Measurements from ENCODE around the gene DTNBP1.
"Not testable (repeated sequence)": the region's sequence is repeated elsewhere in the genome, so short reads cannot be mapped to it uniquely, and the experiment has no call there.

The DTNBP1 gene

DNA sequence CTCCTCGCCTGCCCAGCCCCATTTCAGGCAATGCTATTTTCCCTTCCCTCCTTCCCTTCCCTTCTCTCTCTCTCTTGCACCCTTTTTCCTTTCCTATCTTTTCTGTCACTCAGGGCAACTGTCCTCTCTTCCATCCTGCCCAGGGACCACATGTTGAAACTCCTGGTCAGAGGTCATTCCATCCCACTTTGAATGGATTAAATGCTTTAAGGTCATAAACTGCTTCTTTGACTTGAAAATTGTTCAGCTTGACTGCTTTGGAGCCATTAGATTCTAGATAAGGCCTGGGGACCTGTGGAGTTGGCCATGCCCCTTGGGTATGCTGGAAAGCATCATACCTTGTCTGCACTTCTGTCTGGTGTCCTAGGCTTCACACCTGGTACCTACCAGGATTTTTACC lies 106.1 kb downstream of the DTNBP1 start:
- no peak for DNase-seq (ENCODE audit: low spot score)

DNA sequence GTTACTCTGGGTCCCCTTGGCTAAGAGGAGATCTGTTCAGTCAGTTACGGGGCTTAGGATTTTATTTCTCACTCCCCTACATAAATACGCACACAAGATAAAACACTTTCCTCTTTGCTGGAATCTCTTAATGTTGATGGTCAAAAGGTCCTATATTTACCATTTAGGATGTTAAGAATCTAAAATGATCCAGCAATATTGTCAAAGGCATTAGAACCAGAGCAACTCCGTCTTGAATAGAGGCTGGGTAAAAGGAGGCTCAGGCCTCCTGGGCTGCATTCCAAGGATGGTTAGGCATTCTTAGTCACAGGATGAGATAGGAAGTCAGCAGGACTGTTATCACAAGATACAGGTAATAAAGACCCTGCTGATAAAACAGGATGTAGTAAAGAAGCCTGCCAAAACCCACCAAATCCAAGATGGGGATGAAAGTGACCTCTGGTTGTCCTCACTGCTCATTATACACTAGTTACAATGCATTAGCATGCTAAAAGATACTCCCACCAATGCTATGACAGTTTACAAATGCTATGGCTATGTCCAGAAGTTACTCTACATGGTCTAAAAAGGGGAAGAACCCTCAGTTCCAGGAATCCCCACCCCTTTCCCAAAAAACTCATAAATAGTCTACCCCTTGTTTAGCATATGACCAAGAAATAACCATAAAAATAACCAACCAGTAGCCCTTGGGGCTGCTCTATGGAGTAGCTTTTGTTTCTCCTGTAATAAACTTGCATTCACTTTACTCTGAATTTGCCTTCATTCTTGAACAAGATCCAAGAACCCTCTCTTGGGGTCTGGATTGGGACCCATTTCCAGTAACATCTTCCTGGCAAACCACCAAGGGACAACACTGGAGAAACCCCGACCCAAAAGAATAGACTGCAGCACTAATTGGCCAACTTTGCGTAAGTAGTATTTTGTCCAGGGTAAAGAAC lies 107.5 kb downstream of the DTNBP1 start:
- no peak for DNase-seq (ENCODE audit: low spot score)

DNA sequence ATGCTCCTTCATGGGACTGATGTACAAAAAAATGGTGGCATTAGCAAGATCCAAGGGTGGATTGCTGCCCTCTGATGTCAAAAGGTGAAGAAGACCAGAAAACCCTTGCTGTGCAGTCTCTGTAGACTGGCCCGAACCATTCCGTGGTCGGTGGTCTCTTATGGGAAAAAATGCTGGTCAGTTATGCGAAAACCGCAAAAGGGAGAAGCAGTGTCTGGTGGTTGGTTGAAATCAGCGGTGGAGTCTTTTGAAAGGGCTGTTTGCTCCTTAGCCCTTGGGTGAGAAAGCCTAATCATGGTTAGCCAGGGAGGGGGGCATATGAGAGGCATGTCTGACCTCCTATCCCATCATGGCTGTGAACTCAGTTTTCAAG lies 108.1 kb downstream of the DTNBP1 start:
- no peak for DNase-seq (ENCODE audit: low spot score)

DNA sequence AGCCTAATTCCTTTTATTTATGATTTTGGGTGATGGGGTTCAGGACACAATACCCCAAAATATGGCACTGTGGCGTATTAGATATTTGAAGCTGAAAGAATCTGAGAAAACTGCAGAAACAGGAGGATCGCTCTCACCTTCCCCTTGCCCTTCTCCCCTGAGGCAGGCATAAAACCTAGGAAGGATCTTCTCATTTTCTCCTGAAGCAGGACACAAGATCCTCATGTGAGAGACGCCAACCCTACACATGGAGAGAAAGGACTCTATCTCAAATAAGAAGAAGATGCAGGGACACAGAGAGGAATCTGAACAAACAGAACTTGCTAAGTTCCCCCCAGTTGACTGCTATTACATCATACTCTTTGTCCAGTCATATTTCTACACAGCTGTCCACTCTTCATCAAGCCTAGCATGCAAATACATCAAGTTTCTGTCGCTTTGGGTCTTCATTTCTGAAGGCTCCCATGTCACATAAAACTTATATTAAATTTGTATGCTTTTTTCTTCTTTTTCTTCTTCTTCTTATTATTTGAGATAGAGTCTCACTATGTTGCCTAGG lies 109.0 kb downstream of the DTNBP1 start:
- DNase-seq (ENCODE audit: low spot score) = no peak

DNA sequence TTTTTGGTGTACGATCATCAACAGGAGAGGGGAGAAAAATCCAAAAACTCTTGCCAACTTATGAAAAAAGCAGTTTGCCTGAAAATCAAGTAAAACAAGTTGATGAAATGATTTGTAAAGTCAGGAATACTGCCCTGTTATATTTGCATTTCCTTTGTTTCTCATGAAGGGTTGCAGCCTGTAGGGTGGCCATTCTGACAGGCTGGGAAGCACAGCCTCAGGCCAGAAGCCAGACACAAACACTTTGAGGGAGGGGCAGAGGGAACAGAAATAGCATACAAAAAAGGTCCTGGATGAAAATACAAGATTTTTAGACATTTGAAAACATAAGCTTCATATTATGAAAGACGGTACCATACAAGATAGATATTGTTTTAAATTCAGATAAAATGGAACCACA lies 109.8 kb downstream of the DTNBP1 start:
- DNase-seq (ENCODE audit: low spot score) = no peak

DNA sequence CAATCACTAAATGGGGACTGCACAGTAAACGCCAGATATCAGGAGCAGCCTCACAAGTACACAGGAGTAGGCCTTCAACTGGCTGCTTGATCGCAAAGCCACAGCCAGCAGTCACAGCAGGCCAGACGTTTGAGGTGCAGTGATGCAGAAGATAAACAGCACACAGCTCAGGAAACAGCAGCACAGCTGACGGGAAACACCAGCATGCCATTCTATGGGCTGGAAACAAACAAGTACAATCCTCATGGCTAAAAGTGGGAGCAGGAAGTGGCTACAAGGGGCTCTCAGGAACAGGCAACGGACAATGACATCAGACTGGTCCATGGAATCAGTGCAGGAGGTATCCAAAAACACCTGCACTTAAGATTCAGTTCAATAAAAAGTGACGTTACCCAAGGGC lies 111.0 kb downstream of the DTNBP1 start:
- DNase-seq (ENCODE audit: low spot score) = no peak

DNA sequence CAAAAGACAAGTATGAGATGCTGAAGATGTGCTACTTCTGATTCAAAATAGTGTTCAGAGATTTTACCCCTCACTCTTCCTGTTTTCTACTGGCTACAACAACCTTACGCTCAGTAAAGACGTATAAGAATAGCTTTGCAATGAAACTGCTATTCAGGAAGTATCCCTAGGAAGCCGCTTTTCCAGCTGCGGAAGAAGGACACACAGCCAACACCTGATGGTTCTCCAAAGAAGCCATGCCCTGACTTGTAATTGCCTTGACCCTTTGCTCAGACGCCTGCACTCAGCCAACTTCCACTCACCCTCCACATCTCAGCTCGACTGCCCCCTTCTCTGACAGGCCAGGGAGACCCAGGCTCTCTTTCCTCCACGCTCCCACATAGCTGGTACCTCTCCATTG lies 111.6 kb downstream of the DTNBP1 start:
- no peak for DNase-seq (ENCODE audit: low spot score)

DNA sequence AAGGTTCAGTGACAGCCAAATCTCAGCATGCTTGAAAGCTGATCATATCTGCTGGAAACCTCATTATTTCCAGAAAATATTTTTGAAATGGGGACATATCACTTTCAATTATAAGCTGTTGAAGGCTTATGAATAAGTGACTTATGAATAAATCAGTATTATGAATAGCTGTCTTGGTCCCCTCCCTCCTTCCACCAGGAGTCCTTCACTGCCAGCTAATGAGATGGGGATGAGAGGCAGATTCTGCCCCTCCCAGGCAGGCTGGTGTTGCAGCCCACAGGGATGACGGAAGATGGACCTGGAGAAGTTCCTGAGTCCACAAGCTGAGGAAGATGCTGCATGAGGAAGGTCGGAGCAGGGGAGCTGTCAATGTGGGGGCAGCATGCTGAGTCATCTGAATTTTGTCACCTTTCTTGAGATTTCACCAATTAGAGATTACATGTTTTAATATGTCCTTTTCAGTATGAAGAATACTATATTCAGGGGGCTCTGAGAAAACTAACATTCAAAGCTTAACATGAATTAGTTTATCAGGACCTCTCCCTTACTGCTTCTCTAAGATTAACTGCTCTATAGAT lies 112.2 kb downstream of the DTNBP1 start:
- DNase-seq (ENCODE audit: low spot score) = no peak

DNA sequence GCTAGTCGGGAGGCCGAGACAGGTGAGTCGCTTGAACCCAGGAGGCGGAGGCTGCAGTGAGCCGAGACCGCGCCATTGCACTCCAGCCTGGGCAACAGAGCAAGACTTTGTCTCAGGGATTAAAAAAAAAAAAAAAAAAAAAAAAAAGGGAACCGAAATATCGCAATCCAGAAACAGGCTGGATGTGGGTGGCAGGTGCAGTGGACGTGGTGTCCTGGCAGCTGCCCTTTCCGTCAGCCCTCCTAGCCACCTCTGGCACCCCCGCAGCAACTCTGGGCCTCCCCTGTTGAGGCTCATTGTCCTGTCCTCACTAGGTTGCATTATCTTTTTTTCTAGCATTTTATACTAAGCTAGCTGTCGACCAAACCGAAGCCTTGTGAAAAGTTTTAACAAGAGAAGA lies 113.5 kb downstream of the DTNBP1 start:
- no peak for DNase-seq (ENCODE audit: low spot score)

DNA sequence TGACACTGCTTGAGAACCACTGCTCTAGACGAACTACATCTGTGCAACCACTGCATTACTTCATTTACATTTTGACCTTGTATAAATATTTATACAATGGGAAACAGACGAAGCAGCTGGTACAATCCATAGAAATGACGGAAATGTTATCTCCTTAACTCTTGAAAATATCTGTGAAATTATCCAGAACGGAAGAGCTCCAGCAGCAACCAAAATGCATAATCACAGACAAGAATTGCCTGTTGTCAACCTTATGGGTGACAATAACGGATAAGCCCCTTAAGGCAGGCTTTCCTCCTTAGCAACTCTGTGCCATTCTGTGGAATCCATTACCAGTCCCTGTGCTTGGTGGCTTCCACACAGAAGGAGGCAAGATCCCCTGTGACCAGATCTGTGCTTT lies 115.4 kb downstream of the DTNBP1 start:
- no peak for DNase-seq (ENCODE audit: low spot score)

DNA sequence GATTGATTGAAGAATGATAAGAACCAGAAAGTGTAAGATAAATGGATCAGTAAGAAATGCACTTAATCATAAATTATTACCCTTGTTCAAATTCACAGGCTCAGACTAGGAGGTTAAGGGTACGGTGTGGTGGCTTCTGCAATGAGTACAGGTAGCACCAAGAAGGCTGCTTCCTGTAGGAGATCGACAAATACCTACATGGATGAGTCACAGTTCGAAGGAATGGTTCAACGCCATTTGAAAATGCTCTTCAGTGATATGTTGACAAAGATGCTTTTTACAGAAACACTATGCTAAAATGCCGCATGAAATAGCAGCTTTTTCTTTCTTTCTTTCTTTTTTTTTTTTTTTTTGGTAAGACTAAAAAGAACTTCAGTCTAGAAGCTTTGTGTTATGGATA lies 116.2 kb downstream of the DTNBP1 start:
- no peak for DNase-seq (ENCODE audit: low spot score)

DNA sequence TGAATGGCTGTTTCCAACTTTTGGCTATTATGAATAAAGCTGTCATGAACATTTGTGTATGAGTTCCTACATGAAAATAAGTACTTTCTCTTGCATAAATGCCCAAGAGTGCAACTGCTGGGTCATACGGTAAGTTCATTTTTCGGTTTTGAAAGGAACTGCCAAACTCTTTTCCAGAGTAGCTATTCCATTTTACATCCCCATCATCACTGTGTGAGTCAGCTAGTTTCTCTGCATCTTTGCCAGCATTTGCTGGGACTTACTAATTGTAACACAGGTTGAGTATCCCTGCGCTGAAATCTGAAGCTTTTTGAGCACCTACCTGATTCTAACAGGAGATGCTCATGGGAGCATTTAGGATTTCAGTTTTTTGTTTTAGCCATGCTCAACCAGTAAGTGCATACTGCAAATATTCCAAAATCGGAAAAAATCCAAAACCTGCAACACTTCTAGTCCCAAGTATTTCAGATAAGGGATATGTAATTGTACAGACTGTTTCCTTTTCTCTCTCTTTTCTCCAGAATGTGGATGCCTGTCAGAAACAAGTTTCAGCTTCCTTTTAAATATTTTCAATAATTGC lies 118.4 kb downstream of the DTNBP1 start:
- no peak for DNase-seq (ENCODE audit: low spot score)

DNA sequence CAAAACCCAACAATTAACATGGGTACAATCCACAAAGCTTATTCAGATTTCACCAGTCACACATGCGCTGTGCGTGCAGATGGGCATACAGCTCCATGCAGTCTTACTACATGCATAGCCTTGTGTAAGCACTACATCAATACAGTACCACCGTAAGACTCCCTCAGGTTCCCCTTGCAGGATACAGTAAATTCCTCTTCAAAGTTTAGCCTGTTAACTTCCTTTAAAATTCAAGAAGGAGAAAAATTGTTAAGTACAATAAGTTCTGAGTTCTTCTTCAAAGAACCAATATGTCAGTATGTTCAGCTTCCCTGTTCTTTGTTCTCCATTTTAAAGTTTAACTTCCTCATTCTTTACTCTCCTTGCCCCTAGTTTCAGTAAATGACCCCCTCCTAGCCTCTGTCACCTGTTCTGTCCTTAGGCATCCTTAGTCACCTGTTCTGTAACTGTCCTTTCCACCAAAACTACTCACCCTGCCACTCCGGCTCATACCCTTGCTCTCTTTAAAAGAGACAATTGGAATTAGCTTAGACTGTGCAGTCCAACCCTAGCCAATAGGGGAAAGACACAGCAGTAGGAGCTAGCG lies 119.4 kb downstream of the DTNBP1 start:
- DNase-seq (ENCODE audit: low spot score) = not testable (repeated sequence)

DNA sequence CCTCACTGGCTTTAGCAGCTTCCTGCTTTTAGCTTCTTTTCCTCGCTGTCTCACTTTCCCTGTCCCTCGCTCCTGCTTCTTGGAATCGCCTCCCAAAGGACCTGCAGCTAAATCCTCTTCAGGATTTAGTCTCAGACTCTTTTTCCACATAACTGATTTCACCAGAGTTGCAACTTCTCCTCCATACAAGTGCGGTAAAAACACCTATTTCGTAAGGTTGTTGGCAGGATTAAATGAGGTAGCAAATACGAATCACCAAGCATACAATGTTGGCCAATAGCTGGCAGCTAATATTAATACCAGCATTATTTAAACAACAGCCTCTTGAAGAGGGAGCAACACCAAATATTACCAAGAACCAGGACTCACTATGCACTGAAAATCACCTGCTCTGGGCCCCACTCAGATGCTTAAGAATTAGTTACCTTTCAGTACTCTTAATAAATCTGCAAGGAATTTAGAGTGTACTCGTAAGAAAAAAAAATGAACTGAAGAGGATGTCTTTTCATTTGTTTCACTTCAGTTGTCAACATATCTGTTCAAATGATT lies 123.0 kb downstream of the DTNBP1 start:
- DNase-seq (ENCODE audit: low spot score) = no peak

DNA sequence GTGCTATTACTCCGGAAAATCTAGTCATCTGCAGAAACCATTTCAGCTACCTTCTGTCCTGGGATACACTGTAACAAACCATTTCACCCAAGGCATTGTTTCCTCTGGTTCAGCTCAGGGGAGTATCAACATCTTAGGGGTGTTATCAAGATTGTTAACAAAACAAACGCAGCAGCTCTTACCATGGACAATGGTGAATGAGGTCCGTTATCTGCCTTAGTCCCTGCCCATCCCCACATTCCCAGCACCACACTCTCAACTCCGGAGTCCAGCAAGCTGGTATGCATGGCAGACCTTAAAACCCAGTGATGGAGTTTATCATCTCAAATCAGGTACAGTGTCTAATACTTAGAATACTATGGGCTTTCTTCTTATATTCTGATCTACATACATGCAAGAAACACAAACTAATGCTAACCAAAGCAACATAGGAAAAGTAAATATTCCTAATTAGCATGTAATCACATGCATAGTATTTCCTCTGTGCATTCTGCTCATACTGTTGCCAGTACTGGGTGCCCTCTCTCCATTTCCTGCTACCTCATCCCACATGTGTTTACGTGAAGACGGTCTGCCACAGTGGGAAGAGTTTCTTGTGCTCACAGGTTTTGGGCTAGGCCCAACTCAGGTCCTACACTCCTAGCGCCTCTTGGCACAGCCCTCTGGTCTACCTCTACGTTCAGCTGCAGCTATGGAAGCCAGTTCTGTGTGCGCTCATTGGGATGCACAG lies 123.9 kb downstream of the DTNBP1 start:
- no peak for DNase-seq (ENCODE audit: low spot score)

DNA sequence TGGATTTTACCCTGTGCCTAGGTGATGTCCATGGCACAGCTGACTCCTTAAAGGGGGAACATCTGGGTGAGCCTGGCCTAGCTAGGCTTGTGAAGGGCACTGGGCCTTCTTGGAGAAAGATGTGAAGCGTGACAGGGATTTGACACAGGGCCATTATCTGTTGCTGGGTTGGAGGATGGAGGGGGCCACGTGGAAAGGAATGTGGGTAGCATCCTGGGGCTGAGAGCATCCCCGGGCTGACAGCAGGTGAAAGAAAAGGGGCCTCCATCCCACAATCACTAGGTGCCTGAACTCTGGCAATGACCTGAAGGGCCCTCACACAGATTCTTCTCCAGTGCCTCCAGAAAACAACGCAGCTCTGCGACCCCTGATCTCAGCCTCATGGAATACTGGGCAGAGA lies 124.7 kb downstream of the DTNBP1 start:
- no peak for DNase-seq (ENCODE audit: low spot score)

DNA sequence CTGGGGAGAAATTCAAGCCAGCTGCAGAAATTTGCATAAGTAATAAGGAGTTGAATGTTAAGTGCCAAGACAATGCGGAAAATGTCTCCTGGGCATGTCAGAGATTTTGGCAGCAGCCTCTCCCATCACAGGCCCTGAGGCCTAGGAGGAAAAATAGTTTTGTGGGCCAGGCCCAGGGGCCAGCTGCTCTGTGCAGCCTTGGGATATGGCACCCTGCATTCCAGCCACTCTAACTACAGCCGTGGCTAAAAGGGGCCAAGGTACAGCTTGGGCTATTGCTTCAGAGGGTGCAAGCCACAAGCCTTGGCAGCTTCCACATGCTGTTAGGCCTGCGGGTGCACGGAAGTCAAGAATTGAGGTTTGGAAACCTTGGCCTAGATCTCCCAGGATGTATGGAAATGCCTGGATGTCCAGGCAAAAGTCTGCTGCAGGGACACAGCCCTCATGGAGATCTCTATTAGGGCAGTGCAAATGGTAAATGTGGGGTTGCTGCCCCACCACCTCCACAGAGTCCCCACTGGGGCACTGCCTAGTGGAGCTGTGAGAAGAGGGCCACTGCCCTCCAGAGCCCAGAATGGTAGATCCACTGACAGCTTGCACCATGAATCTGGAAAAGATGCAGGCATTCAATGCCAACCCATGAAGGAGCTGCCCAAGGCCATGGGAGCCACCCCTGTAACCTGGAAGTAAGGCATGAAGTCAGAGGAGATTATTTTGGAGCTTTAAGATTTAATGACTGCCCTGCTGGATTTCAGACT lies 126.5 kb downstream of the DTNBP1 start:
- no peak for DNase-seq (ENCODE audit: low spot score)

DNA sequence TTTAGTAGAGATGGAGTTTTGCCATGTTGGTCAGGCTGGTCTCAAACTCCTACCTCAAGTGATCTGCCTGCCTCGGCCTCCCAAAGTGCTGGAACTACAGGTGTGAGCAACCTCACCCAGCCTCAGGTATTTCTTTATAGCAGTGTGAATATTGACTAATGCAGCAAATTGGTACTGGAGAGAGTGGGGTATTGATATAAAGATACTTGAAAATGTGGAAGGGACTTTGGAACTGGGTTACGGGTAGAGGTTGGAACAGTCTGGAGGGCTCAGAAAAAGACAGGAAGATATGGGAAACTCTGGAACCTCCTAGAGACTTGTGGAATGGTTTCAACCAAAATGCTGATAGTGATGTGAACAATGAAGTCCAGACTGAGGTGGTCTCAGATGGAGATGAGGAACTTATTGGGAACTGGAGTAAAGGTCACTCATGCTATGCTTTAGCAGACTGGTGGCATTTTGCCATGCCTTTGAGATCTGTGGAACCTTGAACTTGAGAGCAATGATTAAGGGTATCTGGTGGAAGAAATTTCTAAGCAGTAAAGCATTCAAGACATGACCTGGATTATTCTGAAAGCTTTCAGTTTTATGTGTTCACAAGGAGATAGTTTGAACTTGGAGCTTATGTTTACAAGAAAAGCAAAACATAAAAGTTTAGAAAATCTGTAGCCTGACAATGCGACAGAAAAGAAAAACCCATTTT lies 127.2 kb downstream of the DTNBP1 start:
- no peak for DNase-seq (ENCODE audit: low spot score)

DNA sequence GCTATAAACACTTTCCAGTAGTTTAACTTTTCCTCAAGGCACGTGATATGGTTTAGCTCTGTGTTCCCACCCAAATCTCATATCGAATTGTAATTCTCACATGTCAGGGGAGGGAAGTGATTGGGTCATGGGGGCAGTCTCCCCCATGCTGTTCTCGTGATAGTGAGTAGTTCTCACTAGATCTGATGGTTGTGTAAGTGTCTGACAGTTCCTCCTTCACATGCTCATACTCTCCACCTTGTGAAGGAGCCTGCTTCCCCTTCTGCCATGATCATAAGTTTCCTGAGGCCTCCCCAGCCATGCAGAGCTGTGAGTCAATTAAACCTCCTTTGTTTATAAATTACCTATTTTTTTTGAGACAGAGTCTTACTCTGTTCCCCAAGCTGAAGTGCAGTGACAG lies 127.9 kb downstream of the DTNBP1 start:
- no peak for DNase-seq (ENCODE audit: low spot score)

DNA sequence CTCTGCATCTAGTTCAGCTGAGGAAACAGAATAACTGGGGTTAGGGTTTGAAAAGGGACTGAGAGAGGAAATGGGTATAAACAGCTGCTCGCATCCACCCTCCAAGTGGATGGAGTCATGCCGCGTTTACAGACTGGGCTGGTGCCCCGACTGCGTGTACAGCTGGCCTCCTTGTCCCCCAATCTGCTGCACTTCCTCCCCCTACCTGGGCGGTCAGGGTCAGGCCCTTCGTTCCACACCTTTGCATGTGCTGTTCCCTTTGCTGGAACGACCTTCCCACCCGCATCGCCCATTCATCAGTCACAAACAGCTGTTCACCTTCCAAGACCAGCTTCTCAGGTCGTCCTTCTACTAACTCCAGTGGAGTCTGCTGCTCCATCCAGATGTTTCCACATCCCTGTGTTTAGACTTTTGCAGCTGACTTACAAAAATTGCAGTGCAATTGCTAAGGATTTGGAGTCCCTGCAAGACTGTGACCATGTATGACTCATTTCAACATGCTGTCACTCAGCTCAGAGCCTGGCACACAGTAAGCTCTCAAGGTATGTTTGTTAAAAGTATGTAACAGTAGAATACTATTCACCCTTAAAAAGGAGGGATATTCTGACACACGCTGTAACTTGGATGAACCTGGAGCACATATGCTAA lies 129.3 kb downstream of the DTNBP1 start:
- no peak for DNase-seq (ENCODE audit: low spot score)
